ENCODE data around the gene ADGRL3.

The ADGRL3 gene

DNA sequence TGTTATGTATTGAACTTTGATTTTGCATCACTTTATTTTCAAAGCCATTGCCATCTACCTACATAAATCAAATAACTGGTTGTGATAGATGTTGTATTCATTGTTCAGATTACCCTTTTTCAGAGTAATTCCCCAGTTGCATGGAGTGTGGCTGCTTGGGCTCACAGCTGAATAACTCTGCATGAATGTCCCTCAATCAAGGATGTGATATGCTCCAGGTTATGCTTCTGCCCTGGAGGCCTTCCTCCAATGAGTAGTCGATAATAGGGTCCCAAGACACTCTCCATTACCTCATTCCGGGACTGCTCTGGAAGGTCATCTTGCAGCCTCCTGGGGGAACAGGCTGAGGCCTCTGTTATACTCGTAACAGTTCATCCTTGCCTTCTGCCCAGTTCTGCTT lies 251.8 kb downstream of the ADGRL3 start:
- in situ Hi-C loops (cut with HindIII; ENCODE audit: low sequenced_read_pairs) = no loop called here
- no peak for DNase-seq (ENCODE audit: low read depth)
- no peak for TF ChIP-seq CTCF (IDR thresholded peaks at IDR 0.05; ENCODE audit: low read depth, low read length, missing control alignments)
- no peak overlapping the region for H3K4me3 ChIP-seq (ENCODE audit: low read depth, low read length)

DNA sequence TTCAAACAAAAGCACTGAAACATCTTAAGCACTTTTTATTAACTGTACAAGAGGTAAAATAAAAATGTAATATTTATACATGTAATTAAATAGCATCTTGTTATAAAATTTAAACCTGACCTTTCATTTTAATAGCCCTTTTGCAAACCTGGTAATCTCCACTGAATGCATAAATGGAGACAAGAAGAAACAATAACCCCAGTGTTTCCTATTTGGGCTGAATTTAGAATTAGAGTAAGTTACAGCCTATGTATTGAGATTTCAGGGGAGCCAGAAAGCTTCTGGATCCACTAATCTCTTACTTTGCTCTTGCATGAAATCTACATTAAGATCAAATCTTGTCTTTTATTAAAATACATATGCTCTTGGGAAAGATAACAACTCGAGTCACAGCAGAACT lies 261.8 kb downstream of the ADGRL3 start:
- no peak overlapping the region for H3K4me3 ChIP-seq (ENCODE audit: low read depth, low read length)
- DNase-seq (ENCODE audit: low read depth) = no peak
- in situ Hi-C loops (cut with HindIII; ENCODE audit: low sequenced_read_pairs) = no loop called here
- no peak for TF ChIP-seq CTCF (IDR thresholded peaks at IDR 0.05; ENCODE audit: low read depth, low read length, missing control alignments)

DNA sequence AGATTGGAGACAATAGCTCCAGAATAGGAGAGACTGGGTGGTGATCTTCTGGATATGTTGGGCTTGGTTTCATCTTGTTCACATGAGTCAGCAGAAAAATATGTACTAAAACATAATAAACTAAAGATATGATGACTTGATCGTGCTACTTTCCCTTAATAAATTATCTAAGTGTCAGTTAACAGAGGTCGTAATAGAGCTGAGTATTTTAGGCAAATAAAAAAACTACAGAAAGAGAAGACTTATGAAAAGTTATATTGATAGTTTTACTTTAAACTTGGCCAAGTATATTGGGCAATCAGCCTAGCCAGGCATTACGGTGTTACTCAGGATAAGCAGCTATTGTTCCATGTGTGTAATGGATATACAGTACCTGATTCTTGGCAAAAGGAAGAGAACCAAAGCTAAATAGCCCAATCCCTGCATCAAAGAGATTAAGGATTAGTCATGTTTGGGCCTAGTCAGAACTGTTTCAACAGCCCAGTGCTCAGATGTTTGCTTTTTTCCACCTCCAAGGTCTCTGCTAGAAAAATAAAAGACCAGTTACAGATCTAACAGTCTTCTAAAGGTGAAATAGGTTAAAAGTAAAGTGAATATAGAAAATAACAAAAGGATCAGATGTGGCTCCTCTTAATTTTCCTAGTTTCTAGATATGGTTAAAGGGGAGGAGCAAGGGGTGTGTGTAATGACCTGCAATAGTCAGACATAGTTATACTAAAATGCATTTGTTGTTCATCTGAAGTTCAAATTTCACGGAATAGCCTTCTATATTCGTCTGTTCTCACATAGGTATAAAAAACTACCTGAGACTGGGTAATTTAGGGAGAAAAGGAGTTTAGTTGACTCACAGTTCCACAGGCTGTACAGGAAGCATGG lies 262.6 kb downstream of the ADGRL3 start:
- in situ Hi-C loops (cut with HindIII; ENCODE audit: low sequenced_read_pairs) = no loop called here
- no peak overlapping the region for H3K4me3 ChIP-seq (ENCODE audit: low read depth, low read length)
- TF ChIP-seq CTCF (IDR thresholded peaks at IDR 0.05; ENCODE audit: low read depth, low read length, missing control alignments) = no peak
- DNase-seq (ENCODE audit: low read depth) = peak; percentile 53

DNA sequence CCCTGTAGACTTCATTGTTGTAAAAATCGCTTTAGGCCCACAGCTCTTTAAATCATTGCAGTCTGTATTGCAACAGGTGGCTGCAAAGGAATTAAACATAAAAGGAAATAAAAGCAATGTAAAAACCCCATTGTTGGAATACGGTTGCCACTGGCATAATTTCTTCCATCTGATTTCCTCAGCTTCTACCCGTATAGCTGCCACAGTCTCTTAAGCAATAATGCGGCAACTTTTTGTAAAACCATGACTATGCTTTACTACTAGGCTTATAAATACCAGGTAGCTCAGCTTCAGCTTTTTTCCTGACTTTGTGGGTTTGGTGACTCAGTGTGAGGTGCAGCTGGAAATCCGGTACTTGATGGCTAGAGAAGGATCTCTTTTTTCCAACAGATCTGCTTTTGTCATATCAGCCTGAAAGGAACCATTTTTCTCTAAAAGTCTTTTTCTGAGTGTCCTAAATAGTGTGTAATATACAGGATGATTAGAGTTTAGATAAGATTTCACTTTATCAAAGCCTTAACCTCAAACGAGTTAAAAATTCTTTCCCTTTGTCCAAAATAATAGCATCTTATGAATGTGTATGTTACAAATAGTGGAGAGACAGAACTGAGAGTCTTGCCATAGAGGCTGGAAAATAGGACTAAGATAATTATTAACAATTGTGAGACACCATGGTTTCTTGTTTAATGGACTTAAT lies 268.0 kb downstream of the ADGRL3 start:
- H3K4me3 ChIP-seq (ENCODE audit: low read depth, low read length) = no peak overlapping the region
- in situ Hi-C loops (cut with HindIII; ENCODE audit: low sequenced_read_pairs) = no loop called here
- TF ChIP-seq CTCF (IDR thresholded peaks at IDR 0.05; ENCODE audit: low read depth, low read length, missing control alignments) = no peak
- peak; percentile 59 for DNase-seq (ENCODE audit: low read depth)

GRCh38 chr4:61473306-61473705 lies 273.2 kb downstream of the ADGRL3 start:
- H3K4me3 ChIP-seq (ENCODE audit: low read depth, low read length) = no peak overlapping the region
- in situ Hi-C loops (cut with HindIII; ENCODE audit: low sequenced_read_pairs) = no loop called here
- DNase-seq (ENCODE audit: low read depth) = no peak
- no peak for TF ChIP-seq CTCF (IDR thresholded peaks at IDR 0.05; ENCODE audit: low read depth, low read length, missing control alignments)

DNA sequence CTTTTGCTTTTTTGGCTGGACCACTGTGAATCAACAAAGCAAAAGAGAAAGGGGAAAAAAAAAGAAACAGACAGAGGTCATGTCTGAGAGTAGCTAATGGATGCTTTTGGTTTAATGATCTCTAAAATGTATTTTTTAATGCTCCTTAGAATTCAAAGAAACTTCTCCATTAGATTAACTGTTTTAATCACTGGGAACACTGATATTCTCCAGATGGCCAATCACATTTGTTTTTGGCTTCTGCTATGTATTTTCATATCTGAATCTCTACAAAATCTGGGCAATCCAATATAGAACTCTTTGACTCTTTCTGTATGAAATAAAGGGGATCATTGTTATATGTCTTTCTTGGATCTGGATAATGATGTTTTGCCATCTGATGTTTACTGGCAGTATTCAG lies 278.2 kb downstream of the ADGRL3 start:
- no peak for TF ChIP-seq CTCF (IDR thresholded peaks at IDR 0.05; ENCODE audit: low read depth, low read length, missing control alignments)
- H3K4me3 ChIP-seq (ENCODE audit: low read depth, low read length) = no peak overlapping the region
- DNase-seq (ENCODE audit: low read depth) = no peak
- in situ Hi-C loops (cut with HindIII; ENCODE audit: low sequenced_read_pairs) = no loop called here
